Adrenal gland (tissue), 5 donors: Measurements from ENCODE around the gene SVBP.

Source experiments
- POLR2A ChIP-seq, 2 donors: fragments of 450-650 bp; IDR thresholded peaks; one replicate each; pipeline ENCODE4 v1.6.1; 2017; ENCODE audit warnings: antibody characterized with exemption in 2 of 2, mild to moderate bottlenecking in 2 of 2, moderate library complexity in 1 of 2
- TF ChIP-seq, protein P1 (sequence below), 6 experiments: fragments of 450-650 bp in 4 of 6; fragments of 200-600 bp in 2 of 6; sonication (generic) in 1 of 6; IDR thresholded peaks; 1 replicate in 5 of 6; 2 replicates in 1 of 6; pipeline versions ENCODE4 v1.5.1 to v1.8.0; 2016 to 2021; ENCODE audit warnings: antibody characterized with exemption in 6 of 6, mild to moderate bottlenecking in 2 of 6, moderate library complexity in 1 of 6
- donor health status: DM: no; HTN: no; CAD: no.

DNA sequence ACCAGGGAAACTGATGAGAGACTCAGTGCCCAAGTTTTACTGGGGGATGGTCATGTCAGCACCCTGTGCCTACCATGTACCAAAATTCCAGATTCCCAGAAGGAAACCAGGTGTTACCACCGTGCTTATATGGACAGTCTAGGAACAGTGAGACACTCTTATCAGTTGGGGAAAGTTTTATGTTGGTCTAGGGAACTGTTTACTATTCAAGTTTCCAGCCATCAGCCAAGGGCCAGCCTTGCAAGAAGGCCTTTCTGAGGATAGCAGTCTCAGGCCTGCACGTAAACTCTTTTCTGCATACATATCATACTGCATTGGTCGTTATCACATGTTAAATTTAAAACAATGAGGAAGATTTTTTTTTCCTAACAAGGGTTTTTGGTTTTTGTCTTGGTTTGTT lies 19.8 kb downstream of the SVBP start:
- TF ChIP-seq, protein P1, sequence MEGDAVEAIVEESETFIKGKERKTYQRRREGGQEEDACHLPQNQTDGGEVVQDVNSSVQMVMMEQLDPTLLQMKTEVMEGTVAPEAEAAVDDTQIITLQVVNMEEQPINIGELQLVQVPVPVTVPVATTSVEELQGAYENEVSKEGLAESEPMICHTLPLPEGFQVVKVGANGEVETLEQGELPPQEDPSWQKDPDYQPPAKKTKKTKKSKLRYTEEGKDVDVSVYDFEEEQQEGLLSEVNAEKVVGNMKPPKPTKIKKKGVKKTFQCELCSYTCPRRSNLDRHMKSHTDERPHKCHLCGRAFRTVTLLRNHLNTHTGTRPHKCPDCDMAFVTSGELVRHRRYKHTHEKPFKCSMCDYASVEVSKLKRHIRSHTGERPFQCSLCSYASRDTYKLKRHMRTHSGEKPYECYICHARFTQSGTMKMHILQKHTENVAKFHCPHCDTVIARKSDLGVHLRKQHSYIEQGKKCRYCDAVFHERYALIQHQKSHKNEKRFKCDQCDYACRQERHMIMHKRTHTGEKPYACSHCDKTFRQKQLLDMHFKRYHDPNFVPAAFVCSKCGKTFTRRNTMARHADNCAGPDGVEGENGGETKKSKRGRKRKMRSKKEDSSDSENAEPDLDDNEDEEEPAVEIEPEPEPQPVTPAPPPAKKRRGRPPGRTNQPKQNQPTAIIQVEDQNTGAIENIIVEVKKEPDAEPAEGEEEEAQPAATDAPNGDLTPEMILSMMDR (IDR thresholded peaks at IDR 0.05) = no peak
- TF ChIP-seq POLR2A (IDR thresholded peaks at IDR 0.05) = no peak
